ENCODE data around the gene STK32B.

STK32B gene

GRCh38 chr4:5547651-5548249 is 496.5 kb downstream of the STK32B start:
- no peak for TF ChIP-seq CTCF (IDR thresholded peaks at IDR 0.05; ENCODE audit: extremely low read depth, missing control alignments)
- no peak for DNase-seq (ENCODE audit: low spot score)
